Ishikawa (cell line): ENCODE data around the gene C19orf47.

Experiments used
- CEBPB ChIP-seq: IDR thresholded peaks from 2 replicates; pipeline ENCODE4 v1.6.1; 2012
- CREB1 ChIP-seq: IDR thresholded peaks from 2 replicates; pipeline ENCODE4 v1.6.1; 2012; ENCODE audit warnings: low read depth
- EGR1 ChIP-seq: IDR thresholded peaks from 2 replicates; pipeline ENCODE4 v1.6.1; 2012
- EP300 ChIP-seq: IDR thresholded peaks from 2 replicates; pipeline ENCODE4 v1.6.1; 2012; ENCODE audit warnings: borderline replicate concordance
- FOXM1 ChIP-seq: IDR thresholded peaks from 2 replicates; pipeline ENCODE4 v1.6.1; 2012; ENCODE audit warnings: low read depth, borderline replicate concordance
- NFIC ChIP-seq: IDR thresholded peaks from 2 replicates; pipeline ENCODE4 v1.6.1; 2012
- RAD21 ChIP-seq: IDR thresholded peaks from 2 replicates; pipeline ENCODE4 v1.6.1; 2012; ENCODE audit warnings: low read depth
- TAF1 ChIP-seq: IDR thresholded peaks from 2 replicates; pipeline ENCODE4 v1.6.1; 2012; ENCODE audit warnings: low read depth, mild to moderate bottlenecking
- TCF12 ChIP-seq: IDR thresholded peaks from 2 replicates; pipeline ENCODE4 v1.6.1; 2012; ENCODE audit warnings: low read depth
- TEAD4 ChIP-seq: IDR thresholded peaks from 2 replicates; pipeline ENCODE4 v1.6.1; 2012
- YY1 ChIP-seq: IDR thresholded peaks from 2 replicates; pipeline ENCODE4 v1.6.1; 2012; ENCODE audit warnings: low read depth
- ZBTB7A ChIP-seq: IDR thresholded peaks from 2 replicates; pipeline ENCODE4 v1.6.1; 2012; ENCODE audit warnings: low read depth
- TF ChIP-seq, protein P1 (sequence below): IDR thresholded peaks from 2 replicates; pipeline ENCODE4 v1.6.1; 2012; ENCODE audit warnings: low read depth, mild to moderate bottlenecking
- TF ChIP-seq, protein P2 (sequence below): IDR thresholded peaks from 2 replicates; pipeline ENCODE4 v1.6.1; 2012
- TF ChIP-seq, protein P3 (sequence below): IDR thresholded peaks from 2 replicates; pipeline ENCODE4 v1.6.1; 2012

Gene C19orf47

DNA sequence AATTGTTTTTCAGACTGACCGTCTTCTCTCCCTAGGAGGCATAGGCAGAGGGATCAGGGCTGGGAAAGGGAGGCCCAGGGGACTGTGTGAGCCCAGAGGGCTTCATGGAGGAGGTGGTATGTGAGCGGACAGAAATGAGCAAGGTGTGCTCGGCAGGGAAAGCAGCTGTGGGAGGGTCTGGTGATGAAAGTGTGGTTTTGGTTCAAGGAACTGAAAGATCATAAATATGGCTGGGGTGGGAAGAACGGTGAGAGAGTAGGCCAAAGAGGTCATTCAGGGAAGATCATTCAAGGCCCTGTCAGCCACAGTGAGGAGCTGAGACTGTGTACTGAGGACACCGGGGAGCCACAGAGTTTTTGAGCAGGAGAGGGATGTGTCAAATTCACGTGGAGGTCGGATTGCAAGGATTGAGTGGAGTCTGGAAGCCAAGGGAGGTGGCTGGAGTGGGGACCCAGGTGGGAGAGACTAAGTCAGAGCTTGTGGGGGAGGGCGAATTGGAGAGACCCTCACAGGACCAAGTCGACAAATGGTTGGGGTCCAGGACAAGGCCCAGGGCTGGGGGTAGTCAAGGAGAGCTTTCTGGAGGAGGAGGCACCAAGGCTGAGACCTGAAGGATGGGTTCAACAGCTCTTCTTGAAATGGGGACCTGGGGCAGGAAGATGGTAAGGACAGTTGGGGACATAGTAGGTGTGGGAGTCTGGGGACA is 7.9 kb upstream of the C19orf47 start:
- TF ChIP-seq, protein P1, sequence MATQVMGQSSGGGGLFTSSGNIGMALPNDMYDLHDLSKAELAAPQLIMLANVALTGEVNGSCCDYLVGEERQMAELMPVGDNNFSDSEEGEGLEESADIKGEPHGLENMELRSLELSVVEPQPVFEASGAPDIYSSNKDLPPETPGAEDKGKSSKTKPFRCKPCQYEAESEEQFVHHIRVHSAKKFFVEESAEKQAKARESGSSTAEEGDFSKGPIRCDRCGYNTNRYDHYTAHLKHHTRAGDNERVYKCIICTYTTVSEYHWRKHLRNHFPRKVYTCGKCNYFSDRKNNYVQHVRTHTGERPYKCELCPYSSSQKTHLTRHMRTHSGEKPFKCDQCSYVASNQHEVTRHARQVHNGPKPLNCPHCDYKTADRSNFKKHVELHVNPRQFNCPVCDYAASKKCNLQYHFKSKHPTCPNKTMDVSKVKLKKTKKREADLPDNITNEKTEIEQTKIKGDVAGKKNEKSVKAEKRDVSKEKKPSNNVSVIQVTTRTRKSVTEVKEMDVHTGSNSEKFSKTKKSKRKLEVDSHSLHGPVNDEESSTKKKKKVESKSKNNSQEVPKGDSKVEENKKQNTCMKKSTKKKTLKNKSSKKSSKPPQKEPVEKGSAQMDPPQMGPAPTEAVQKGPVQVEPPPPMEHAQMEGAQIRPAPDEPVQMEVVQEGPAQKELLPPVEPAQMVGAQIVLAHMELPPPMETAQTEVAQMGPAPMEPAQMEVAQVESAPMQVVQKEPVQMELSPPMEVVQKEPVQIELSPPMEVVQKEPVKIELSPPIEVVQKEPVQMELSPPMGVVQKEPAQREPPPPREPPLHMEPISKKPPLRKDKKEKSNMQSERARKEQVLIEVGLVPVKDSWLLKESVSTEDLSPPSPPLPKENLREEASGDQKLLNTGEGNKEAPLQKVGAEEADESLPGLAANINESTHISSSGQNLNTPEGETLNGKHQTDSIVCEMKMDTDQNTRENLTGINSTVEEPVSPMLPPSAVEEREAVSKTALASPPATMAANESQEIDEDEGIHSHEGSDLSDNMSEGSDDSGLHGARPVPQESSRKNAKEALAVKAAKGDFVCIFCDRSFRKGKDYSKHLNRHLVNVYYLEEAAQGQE = no peak
- TF ChIP-seq, protein P2, sequence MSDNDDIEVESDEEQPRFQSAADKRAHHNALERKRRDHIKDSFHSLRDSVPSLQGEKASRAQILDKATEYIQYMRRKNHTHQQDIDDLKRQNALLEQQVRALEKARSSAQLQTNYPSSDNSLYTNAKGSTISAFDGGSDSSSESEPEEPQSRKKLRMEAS = no peak
- no peak for TF ChIP-seq RAD21
- TF ChIP-seq NFIC = no peak
- no peak for TF ChIP-seq CEBPB
- no peak for TF ChIP-seq EP300
- no peak for TF ChIP-seq TCF12
- no peak for TF ChIP-seq YY1
- TF ChIP-seq TEAD4 = no peak
- no peak for TF ChIP-seq CREB1
- no peak for TF ChIP-seq TAF1
- TF ChIP-seq, protein P3, sequence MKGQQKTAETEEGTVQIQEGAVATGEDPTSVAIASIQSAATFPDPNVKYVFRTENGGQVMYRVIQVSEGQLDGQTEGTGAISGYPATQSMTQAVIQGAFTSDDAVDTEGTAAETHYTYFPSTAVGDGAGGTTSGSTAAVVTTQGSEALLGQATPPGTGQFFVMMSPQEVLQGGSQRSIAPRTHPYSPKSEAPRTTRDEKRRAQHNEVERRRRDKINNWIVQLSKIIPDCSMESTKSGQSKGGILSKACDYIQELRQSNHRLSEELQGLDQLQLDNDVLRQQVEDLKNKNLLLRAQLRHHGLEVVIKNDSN = no peak
- TF ChIP-seq ZBTB7A = no peak

DNA sequence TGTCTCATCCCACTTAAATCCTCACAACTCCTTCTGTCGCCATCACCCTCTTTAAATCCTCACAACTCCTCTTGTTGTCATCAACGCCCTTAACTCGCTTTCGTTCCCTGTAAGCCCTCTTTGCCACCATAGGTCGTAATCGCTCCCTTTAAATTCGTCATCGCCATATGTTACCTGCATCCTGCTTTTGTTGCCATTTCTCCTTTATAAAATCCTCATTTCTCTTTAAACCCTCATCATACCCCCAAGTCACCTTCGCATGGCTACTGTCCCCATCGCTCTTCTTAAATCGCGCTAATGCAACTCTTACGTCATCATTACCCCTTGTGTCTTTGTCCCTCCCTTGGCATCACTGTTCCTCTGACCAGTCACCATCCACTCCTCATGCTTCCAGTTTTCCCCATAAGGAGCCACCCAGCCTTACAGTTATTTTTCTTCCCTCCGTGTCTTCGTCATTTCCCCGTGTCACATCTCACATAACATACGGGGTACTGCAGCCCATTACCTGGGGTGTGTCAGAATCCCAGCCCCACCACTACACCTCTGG is 837 bp upstream of the C19orf47 start:
- TF ChIP-seq EP300 (no peak), RAD21 (no peak), CREB1 (no peak), YY1 (no peak), CEBPB (no peak), TCF12 (no peak), TEAD4 (no peak), FOXM1 (no peak), TAF1 (no peak)
- TF ChIP-seq, protein P3 = no peak
- TF ChIP-seq, protein P2 = no peak
- TF ChIP-seq, protein P1 = no peak

DNA sequence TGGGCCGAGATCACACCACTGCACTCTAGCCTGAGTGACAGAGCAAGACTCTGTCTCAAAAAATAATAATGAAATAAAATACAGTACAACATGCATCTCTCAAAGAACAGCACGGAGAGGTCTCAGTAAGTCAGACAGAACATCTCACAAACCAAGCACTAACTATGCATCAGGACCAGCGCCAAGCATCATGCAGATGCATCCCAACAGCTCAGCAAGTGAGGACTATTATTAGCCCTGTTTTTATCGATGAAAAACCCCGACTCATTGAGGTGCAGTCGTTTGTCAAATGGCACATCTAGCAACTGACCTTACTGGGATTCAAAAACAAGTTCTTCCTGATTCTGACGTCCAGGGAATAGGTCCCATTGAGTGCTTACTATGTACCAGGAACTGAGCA is 3.8 kb downstream of the C19orf47 start:
- TF ChIP-seq, protein P1 = no peak

DNA sequence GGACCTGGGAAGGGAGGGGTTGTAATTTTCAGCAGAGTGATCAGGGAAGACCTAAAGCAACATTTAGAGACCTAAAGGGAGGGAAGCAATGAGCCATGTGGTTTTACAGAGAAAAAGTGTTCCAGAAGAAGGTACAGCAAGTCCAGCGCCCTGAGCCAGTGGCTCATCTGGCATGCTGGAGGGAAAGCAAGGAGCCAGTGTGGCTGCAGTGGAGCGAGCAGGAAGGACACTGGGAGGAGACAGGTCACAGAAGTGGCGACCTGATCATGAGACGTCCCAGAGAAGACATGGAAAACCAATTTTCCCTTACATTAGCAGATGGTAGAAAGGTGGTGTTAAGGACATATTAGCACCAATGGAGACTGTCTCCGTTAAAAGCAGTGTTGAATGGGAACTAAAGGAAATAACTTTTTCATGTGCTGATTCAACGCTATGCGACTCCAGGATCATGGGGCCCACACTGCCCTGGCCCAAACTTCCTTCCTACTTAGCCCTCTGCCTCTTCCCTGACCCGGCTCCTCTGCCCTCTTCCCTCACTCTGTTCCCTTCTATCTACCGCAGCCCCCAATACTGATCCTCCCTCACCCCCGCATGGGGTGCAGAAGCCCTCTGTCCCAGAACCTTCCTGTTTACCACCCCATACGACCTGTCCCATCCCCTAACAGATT is 5.4 kb downstream of the C19orf47 start:
- TF ChIP-seq CREB1 (no peak), CEBPB (no peak), EGR1 (no peak)
